GM21529 (cell line): ENCODE measurements around the gene SIM2.

ENCODE experiments used
- ATAC-seq: cut with Tn5 transposase; IDR thresholded peaks from one replicate; pipeline ENCODE4 v1.9.1; 2021; ENCODE audit not compliant: unreplicated experiment

SIM2 gene

DNA sequence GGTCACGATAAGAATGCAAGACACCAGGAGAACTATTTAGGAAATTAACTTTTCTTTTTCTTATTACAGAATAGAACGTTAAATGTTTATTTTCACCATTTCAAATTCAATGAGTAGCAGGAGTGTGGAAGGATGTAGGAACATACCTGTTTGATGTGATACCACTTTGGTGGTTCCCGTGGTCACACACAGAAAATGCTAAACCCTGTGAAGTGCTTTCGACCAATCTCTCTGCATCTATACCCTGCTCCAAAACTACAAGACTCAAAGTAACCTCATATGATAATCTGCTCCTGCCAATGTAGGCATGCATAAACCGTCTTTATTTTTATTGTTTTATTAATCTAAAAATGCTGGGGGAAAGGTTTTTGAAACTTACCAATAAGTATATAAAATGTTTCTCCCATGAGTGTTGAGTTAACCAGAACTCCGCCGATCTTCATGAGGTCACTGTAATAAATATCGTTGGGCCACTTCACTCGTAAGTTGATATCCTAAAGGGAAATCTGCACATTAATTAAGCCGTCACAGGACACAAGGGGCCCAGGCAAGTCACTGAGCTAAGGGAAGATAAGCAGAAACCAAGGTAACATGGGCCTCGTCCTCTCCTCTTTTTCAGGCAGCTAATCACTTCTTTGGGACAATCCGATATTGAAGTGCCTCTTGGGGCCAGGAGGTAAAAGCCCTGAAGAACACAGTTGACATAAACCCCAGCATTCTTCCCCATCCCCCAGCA lies 60.6 kb downstream of the SIM2 start:
- ATAC-seq = no peak

DNA sequence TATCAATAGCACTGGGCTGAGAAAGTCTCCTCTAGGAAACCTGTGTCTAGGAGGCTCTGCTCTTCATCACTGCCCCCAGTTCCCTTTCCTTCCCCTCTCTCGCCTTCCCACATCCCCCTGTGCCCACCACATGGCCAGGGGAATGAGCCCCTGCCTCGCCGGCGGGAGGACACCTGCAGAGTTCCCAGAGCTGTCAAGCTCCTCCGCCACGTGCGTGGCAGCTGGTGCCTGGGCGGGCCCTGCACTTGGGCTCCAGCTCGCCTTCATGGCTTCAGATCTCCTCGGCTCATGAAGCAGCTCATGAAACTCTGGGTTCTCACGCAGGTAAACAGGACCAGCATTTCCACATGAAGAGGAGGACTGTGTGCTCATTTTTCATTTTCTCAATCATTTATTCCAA lies 62.8 kb downstream of the SIM2 start:
- ATAC-seq = no peak

DNA sequence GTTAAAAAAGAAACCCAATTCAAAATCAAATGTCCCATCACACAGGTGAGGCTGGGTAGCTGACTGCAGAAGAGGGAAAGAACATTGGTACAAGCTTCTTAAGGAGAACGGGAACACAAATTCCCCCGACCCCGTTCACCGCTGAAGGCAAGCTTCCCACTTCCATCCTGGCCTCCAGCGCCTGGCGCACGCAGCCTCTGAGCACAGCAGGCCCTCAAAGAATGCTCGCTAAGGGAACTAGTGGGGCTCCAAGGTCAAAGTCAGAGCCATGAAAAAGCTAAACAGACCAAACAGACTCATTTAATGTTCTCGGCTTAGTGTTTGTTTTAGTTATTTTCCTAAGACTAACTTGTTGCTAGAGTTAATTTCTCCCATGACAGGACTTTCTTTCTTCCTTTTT lies 63.7 kb downstream of the SIM2 start:
- no peak for ATAC-seq

DNA sequence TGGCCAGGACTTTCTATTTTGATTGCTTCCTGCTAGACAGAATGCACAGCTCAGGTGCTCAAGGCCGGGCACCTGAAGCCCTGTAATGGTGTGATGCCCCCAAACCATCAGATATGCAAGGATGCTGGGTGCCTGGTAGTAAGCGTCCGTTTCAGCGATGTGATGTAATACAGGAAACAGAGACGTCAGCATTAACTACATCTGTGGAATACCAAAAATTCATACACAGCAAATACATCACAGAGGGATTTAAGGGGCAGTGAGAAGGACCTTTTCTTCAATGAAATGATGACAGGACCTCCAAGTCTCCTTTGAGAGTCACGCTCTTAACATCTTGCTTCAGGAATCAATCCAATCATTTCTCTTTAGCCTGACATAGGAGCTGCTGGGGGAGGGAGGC lies 64.4 kb downstream of the SIM2 start:
- no peak for ATAC-seq

DNA sequence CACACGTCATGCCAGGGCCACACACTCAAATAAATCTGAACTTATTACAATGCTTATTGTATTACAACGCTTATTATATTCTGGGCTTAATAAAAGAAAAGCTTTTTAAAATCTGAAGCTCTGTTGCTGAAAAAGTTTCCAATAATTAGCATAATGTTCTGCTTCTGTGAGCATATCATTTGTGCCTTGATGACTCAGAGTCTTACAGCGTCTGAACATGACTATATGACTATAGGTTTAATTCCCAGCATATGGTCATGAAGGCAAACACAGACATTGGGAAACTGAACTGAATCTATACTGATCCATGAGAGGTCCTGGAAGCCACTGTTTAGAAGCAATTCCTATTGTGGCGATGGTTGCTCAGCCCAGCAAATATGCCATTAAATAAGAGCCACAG lies 66.3 kb downstream of the SIM2 start:
- no peak for ATAC-seq

DNA sequence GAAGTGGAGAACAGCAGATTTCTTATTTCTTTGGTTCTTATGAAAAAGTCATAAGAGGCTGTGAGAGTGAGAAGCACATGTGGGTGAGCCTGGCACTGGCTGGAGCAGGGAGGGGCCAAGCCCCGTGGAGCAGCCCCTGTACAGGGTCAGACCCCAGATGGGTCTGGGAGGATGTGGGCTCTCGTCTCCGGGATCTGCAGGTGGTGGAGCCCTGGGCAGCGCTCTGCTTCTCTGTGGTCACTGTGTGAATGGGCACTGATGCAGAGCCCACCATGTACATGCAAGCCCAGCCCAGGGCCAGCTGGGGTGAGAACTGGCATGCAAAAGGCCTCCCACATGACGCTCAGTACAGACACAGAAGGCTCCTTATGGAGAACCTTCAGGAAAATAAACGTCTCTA lies 67.6 kb downstream of the SIM2 start:
- ATAC-seq = no peak

DNA sequence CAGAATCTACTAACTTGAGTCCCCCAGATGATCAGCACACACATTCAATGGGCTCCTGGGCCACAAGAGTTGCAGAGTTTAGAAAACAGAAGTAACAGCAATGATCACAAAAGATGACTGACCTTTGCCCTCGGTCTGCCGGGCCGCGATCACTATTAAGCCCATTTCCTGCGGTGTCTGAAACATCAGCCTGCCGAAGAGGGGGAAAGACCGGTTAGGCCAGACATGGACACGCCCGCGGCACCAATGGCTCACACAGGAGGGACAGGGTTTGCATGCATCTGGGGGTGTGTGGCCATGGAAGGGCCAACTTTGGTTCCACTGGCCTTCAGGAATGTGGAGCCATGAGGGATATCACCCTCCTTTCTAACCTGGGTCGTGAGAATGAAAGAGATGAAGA lies 68.2 kb downstream of the SIM2 start:
- ATAC-seq = no peak

DNA sequence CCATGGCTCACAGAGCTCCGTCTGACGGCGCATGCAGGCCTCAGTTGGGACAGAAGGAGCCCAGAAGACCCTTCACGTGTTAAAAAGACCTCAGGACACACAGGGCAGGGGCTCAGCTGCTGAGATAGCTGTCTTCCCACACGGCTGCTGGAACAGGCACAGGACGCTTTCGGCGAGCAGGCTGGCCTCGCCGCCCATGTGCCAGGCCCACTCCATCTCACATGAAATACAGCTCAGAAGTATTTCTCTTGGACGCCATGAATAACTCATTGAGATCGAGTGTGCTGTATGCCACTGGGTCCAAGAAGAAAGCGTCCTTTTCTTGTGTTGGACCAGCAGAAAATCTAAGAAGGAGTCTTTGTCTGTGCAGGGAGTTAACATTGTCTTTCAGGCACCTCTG lies 69.6 kb downstream of the SIM2 start:
- no peak for ATAC-seq

DNA sequence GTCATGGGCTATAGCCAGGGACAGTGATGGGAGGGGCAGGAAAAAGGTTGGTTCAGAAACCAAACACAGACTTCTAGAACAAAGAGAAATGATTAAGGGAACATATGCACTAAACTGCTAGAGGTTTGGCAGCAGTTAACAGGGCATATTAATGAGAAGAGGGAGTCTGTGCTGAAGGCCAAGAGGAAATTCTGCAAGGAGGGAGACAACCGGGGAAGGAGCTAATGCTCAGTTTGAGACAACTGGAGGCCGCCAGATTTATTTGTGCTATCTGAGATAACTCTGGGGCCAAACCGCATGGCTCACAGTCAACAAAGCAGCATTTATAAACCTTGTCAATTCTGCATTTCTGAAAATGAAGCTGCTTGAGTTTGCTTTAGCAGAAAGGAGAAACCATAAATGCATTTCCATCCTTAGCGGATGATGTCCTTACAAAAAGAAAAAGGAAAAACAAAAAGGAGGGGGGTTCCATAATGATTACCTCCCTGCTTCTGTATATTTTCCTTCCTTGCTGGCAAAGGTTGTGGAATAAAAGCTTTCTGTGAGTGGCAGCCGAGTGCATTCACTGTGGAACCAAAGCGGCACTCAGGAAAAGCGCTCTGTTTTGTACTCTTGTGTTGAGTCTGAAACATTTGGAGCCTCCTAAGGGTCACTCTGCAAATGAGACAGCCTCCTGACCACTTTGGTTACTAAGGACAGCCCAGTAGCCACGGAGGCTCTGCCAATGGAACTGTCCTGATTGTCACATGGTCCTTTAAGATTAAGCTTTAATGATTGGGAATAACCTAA lies 70.3 kb downstream of the SIM2 start:
- no peak for ATAC-seq

DNA sequence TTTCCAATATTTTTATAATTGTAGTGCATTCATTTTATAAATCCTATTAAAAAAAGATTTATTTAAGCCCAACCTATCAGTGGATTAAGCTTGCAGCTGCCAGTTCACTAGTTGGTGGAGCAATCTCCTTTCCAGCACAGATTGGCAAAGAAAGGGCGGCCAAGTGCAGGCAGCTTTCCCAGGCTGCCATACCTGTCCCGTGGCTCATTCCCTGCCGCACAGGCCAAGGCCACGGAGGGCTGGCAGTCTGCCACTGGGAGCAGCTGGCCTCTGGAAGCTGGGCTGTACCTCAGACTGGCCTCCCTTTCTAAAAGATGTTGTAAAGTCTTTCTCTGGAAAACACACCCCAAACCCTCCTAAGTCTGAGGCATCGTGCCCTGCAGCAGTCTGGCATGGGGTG lies 74.2 kb downstream of the SIM2 start:
- ATAC-seq = no peak

DNA sequence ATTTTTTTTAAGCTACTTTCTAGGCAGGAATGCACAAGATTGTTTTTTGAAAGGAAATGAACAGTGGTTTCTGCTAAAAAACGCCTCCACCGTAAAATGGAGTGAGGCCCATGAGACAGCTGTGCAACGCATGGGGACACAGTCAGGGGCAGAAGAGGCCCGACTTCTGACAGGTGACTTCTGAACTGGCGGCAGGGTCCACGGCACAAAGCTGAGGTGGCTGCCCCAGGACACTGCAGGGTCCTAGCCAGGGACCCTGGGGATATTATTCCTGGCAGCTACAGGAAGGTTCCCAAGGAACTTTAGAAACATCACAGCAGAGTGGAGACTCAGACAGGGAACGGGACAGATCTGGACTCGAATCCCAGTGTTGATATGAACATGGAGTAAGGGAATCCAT lies 75.1 kb downstream of the SIM2 start:
- no peak for ATAC-seq

DNA sequence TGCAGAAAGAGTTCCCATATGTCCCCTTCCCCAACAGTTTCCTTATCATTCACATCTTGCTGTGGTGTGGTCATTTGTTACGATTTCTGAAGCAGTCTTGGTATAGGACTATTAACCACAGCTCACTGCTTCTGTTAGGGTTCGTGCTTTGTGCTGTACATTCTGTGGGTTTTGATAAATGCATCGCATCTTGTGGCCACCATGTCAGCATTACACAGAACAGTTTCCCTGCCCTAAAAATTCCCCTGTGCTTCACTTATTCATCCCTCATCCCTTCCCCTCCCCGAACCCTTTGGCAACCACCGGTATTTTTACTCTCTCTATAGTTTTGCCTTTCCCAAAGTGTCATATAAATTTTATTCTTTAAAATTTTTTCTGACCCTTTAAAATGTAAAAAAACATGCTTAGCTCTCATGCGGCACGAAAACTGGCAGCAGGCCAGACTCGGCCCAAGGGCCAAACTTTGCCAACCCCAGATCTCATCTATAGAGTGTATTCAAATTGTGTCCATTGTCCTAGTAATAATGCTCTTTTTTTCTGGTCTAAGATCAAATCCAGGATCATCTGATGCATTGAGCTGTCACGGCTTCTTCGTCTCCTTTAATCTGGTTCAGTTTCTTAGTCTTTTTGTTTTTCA lies 78.2 kb downstream of the SIM2 start:
- ATAC-seq = no peak

DNA sequence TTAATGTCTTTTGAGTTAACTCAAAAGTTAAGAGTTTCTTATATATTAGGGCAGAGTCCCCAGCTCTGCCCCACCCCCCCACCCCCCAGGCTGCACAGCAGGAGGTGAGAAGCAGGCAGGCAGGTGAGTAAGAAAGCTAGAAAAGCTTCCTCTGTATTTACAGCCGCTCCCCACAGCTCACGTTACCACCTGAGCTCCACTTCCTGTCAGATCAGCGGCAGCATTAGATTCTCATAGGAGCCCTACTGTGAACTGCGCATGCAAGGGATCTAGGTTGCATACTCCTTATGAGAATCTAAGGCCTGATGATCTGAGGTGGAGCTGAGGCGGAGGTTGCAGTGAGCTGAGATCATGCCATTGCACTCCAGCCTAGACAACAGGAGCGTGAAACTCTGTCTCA lies 81.9 kb downstream of the SIM2 start:
- no peak for ATAC-seq

DNA sequence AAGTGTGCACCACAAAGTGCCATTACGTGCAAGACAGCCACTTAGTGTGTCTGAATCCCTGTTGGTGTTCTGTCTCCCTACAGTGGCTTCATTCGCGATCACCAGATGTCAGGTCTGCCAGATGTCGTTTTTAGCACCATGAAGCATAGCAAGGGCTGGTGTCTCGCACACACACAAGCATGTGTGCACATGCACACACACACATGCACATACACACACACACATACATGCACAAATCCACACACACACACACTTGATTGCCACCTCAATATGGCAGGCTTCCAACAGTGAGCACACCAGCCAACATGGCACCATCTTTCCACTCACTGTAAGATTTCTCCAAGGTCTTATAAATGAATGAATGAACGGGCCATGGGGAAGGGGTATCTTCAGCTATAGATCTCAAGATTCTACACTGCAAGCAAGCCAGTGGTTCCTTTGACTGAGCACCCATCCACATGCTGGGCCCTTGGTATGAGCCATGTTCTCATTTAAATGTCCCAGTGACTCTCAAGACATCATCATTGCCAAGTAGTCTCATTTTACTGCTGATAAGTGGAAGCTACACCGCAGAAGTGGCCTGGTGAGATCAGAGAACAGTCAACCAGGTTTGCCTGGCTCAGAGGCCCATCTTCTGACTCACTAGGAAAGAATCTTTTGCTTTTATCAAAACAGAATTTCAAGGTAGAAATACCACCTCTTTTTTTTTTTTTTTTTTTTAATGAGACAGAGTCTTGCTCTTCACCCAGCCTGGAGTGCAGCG lies 84.9 kb downstream of the SIM2 start:
- ATAC-seq = no peak

DNA sequence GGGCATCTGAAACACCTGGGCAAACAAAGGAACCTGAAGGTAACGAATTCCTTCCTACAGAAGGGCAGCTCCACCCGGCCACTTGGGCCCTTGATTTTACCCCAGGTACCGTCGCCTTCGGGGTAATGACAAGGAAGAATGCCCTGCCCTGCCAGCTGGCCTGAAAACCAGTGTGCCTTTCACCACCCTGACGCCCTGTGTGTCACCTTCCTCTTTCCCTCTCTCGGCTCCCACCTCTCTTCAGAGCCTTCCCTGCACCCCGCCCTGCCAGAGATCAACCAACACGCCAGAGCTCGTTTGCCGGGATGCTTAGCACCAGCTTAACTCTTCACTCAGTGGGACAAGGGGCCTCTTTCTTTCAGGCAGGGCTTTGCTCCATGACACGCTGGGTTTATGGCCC lies 86.0 kb downstream of the SIM2 start:
- ATAC-seq = no peak

DNA sequence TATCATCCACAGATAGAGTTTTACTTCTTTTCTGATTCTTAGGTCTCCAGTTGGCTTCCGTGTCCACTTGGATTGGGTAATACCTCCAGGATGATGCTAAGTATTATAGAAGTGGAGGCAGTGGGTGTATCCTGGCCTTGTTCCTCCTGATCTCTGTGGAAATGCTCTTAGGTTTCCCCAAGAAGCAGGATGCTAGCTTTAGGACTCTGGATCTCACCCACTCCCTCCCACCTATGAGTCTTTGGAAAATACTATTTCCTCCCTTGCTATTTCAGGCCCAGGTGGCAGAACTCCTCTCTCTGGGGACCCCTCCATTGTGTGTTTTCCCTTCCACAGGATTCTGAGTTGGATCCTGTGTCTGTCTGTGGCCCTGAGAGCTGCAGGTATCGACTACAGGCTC lies 86.7 kb downstream of the SIM2 start:
- no peak for ATAC-seq

DNA sequence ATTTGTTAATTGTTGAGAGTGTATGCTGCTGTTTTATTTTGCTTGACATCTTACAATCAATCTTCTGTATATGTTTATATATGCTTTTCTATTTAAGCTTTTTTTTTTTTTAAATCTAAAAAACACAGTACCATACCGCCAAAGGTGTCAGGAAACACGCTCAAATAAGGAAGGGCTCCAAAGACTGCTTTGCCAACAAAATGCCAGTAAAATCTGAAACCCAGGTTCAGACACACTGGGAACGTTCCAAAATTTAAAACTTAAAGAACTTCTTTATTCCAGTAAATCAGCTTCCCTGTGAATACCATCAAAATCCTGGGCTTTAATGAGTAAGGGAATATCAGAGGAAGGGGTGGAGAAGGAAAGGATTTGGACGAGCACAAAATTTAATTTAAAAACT lies 87.3 kb downstream of the SIM2 start:
- no peak for ATAC-seq

DNA sequence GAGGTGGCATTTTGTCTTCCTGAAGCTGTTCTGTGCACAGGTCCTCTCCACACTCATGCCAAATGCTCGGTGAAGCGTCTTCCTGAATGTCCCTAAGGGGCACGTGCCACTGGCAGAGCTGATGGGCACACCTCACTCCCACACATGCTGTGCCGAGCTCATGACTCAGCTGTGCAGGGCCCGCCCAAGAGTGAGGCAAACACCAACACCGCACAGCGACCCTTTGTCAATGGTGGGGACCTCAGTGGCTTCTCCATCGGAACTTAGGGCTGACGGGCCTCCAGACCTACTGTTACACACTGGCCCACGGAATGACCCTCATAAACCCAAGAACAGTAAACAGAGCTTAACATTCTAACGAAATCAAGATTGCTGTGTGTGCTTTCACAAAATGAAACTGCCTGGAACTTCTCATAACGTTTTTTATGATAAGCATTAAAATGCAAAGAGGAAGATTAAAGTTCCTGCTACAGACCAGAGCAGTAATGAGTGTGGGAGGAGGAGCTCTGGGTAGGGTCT lies 89.3 kb downstream of the SIM2 start:
- no peak for ATAC-seq

DNA sequence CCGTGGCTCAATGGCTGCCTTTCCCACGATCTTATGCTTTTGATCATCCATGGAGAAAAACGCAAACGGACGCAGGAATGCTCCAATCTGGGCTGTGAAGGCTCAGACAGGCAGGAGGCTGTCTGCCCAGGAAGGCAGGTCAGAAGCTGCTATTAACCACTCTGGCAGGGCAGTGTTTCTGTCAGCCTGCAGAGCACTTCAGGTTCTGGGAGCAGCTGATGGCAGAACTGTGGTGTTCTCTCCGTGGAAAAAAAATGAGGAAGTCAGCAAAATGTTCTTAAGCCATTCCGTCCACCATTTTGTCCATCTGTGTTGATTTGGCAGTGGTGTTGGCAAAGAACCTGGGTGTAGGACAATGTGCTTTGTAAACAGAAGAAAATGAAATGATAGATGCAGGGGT lies 91.7 kb downstream of the SIM2 start:
- ATAC-seq = no peak

DNA sequence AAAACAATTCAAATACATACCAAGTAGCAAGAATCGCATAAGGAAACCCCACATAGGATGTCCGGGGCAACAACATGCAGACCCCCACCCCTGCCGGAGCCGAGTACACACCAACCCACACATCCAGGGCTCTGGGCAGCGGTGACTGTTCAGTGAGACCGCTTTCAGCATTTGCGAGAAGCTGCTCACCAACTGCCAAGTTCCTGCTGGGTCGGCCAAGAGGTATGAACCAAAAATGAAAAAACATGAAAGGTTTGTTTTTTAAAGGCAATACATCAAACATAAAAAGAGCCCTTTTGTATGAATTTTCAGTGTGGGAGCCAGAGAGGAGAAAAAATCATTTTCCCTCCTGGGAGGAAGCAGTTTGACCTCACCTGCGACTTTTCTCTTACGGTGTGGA lies 92.3 kb downstream of the SIM2 start:
- ATAC-seq = no peak
